KMS-11 (cell line): ENCODE data around the gene ADAM12.

Experiments
- H2AFZ ChIP-seq: fragments of 200-600 bp; sonication (generic); 2 replicates; pipeline ENCODE4 v1.6.1; 2016; ENCODE audit warnings: antibody characterized with exemption, mixed run types, low read depth
- H3K27ac ChIP-seq: fragments of 200-600 bp; sonication (generic); 2 replicates; pipeline ENCODE4 v1.6.1; 2016; ENCODE audit warnings: mild to moderate bottlenecking, mixed run types
- H3K27me3 ChIP-seq: fragments of 200-600 bp; sonication (generic); 2 replicates; pipeline ENCODE4 v1.6.1; 2017; ENCODE audit warnings: mild to moderate bottlenecking, low read depth, mixed run types, moderate library complexity; ENCODE audit not compliant: insufficient read depth
- H3K36me3 ChIP-seq: fragments of 200-600 bp; sonication (generic); 2 replicates; pipeline ENCODE4 v1.6.1; 2017; ENCODE audit warnings: mild to moderate bottlenecking, mixed run types; ENCODE audit not compliant: insufficient read depth
- H3K4me1 ChIP-seq: fragments of 200-600 bp; sonication (generic); 2 replicates; pipeline ENCODE4 v1.6.1; 2016; ENCODE audit warnings: mild to moderate bottlenecking, low read depth, mixed run types; ENCODE audit not compliant: poor library complexity, severe bottlenecking
- H3K4me2 ChIP-seq: fragments of 200-600 bp; sonication (generic); 2 replicates; pipeline ENCODE4 v1.7.0; 2016; ENCODE audit warnings: mild to moderate bottlenecking, mixed run types
- H3K4me3 ChIP-seq: fragments of 200-600 bp; sonication (generic); IDR thresholded peaks from 2 replicates; pipeline ENCODE4 v1.6.1; 2017; ENCODE audit warnings: low read depth, low read length, mixed read lengths; ENCODE audit not compliant: insufficient read depth
- H3K79me2 ChIP-seq: fragments of 200-600 bp; sonication (generic); 2 replicates; pipeline ENCODE4 v1.6.1; 2016; ENCODE audit warnings: low read depth, mixed run types; ENCODE audit not compliant: insufficient read depth
- H3K9ac ChIP-seq: fragments of 200-600 bp; sonication (generic); 2 replicates; pipeline ENCODE4 v1.6.1; 2016; ENCODE audit warnings: mild to moderate bottlenecking, mixed run types
- H4K20me1 ChIP-seq: fragments of 200-600 bp; sonication (generic); 2 replicates; pipeline ENCODE4 v1.6.1; 2016; ENCODE audit warnings: mild to moderate bottlenecking, mixed run types; ENCODE audit not compliant: insufficient read depth
- TF ChIP-seq, protein P1 (sequence below): fragments of 200-600 bp; sonication (generic); conservative IDR thresholded peaks from 2 replicates; pipeline ENCODE4 v1.6.1; 2017; ENCODE audit warnings: low read depth, mild to moderate bottlenecking, antibody characterized with exemption, low read length, moderate library complexity, mixed read lengths

The ADAM12 gene

DNA sequence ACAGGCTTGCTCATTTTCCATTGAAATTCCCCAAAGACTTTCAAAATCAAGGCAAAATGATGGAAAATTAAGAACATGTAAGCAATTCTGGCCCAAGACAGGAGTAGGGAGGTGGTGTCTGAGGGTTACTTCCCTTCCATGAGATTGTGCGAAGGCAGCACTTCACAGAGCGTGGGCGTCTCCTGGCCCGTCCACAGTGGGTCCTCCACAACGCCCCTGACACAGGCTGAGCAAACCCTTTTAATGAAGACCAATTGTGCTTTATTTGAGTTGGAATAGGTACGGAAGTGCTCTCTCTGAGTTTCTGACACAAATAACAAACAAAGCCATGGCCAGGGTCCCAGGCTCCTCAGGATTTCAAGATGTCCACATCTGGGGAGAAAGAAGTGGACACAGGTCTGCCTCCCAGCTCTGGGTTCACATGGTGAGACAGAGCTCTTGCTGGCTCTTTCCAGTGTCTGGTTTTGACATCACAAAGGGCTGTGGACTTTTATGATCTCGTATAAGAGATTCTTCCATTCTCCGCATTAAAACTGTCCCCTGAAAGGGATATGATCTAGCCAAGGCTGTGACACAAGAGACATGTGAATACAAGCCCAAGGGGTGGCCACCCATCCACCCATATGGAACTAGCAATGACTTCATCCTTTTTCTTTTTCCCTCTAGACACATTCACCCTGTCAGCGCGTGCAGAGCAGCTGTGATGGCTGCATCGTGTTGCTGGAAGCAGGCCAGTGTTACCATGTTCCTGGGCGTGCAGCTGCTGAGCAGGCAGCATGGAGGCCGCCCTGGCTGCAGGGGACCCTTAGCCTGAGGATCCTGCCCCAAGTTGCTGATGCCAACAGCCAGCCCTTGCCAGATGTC, 145.6 kb downstream of the ADAM12 start:
- Histone ChIP-seq H3K9ac (no peak overlapping the region), H3K27me3 (no peaks in the 10 kb centered on the region), H3K4me3 (no peak overlapping the region), H3K4me2 (no peak overlapping the region), H3K27ac (no peak overlapping the region), H3K4me1 (no peaks in the 10 kb centered on the region), H4K20me1 (no peaks in the 10 kb centered on the region), H2AFZ (no peak overlapping the region), H3K36me3 (no peaks in the 10 kb centered on the region), H3K79me2 (no peaks in the 10 kb centered on the region)
- TF ChIP-seq, protein P1, sequence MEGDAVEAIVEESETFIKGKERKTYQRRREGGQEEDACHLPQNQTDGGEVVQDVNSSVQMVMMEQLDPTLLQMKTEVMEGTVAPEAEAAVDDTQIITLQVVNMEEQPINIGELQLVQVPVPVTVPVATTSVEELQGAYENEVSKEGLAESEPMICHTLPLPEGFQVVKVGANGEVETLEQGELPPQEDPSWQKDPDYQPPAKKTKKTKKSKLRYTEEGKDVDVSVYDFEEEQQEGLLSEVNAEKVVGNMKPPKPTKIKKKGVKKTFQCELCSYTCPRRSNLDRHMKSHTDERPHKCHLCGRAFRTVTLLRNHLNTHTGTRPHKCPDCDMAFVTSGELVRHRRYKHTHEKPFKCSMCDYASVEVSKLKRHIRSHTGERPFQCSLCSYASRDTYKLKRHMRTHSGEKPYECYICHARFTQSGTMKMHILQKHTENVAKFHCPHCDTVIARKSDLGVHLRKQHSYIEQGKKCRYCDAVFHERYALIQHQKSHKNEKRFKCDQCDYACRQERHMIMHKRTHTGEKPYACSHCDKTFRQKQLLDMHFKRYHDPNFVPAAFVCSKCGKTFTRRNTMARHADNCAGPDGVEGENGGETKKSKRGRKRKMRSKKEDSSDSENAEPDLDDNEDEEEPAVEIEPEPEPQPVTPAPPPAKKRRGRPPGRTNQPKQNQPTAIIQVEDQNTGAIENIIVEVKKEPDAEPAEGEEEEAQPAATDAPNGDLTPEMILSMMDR: no peak

DNA sequence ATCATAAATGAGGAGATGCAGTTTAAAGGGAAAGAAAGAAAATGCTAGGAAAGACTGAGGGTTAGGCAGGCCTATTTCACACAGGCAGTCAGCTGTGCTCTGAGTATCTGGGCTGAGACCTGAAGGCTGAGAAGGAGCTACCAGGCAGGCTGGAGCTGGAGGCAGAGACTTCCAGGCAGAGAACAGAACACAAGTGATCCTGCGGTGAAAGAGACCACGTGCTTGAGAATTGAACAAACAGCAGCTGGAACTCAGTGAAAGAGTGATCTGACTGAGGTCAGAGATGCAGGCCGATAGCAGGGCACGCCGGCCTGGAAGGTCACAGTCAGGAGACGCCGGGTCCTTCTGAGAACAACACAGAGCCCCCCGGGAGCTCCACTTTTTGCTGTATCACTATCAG, 147.8 kb downstream of the ADAM12 start:
- no peaks in the 10 kb centered on the region for H3K4me1 ChIP-seq
- no peak overlapping the region for H3K27ac ChIP-seq
- TF ChIP-seq, protein P1: no peak
- no peak overlapping the region for H3K9ac ChIP-seq
- no peaks in the 10 kb centered on the region for H3K36me3 ChIP-seq
- H3K79me2 ChIP-seq: no peaks in the 10 kb centered on the region
- H4K20me1 ChIP-seq: no peaks in the 10 kb centered on the region
- no peak overlapping the region for H2AFZ ChIP-seq
- no peak overlapping the region for H3K4me2 ChIP-seq
- no peaks in the 10 kb centered on the region for H3K27me3 ChIP-seq
- no peak overlapping the region for H3K4me3 ChIP-seq

DNA sequence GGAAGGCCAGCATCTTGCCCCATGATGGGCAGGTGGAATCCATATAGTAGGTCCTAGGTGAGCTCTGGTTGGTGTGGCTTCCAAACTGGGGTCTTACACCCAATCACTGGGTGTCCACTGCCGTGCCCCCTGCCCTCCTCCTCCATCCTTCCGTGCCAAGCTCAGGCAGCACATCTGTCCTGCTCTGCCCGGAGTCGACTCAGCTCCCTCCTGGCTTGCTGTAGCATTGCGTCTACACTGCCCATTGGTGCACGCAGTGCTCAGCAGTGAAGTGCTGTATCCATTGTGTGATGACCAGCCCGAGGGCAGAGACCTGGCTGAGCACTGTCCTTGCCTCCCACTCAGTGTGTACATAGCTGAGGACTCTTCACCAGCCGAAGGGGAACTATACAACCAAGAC, 148.4 kb downstream of the ADAM12 start:
- Histone ChIP-seq H3K4me1 (no peaks in the 10 kb centered on the region), H3K27me3 (no peaks in the 10 kb centered on the region), H3K4me2 (no peak overlapping the region), H3K27ac (no peak overlapping the region), H3K79me2 (no peaks in the 10 kb centered on the region), H2AFZ (no peak overlapping the region), H4K20me1 (no peaks in the 10 kb centered on the region), H3K9ac (no peak overlapping the region), H3K4me3 (no peak overlapping the region), H3K36me3 (no peaks in the 10 kb centered on the region)
- TF ChIP-seq, protein P1: no peak

DNA sequence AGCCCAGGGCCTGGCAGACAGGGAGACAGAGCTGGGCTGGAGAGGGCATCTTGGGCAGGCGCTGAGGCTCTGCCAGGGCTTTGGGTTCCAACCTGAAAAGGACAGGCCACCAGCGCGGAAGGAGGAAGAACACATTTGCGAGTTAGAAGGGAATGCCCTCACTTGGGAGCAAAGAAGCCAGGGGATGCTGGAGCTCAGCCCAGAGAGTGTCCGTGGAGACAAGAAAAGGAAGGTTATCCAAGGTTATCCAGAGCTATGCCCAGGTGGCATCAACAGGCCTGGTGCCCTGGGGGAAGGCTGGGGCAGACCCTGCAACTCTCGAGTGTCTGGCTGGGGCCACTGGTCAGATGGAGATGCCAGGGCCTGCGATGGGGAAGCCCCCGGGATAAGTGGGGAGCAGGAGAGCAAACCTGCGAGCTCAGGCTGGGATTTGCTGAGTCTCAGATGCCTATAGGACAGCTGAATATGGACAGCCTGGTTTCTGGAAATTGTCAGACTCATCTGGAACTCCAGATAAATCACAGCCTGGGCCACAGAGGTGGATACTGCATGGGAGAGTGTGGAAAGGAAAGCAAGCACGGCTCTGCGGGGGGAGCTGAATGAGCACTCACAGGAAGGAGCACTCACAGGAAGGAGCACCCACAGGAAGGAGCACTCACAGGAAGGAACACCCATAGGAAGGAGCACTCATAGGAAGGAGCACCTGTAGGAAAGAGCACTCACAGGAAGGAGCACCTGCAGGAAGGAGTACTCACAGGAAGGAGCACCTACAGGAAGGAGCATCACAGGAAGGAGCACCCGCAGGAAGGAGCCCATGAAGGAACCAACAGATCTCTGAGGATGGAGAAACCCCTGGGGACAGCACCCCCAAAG, 152.1 kb downstream of the ADAM12 start:
- Histone ChIP-seq H3K27me3 (no peaks in the 10 kb centered on the region), H3K79me2 (no peaks in the 10 kb centered on the region), H4K20me1 (no peaks in the 10 kb centered on the region), H3K4me1 (no peaks in the 10 kb centered on the region), H2AFZ (no peak overlapping the region), H3K9ac (no peak overlapping the region), H3K4me3 (no peak overlapping the region), H3K4me2 (no peak overlapping the region), H3K27ac (no peak overlapping the region), H3K36me3 (no peaks in the 10 kb centered on the region)
- TF ChIP-seq, protein P1: no peak
